Thoracic aorta (tissue), 2 donors: ENCODE measurements around the gene NDUFAF8. TPM values are rescaled to one million over a fixed set of nuclear protein-coding genes. Genes with fewer than 3 reads are reported as not detected.

Experiments used
- ATAC-seq: fragments of 150-250 bp; one replicate; pipeline ENCODE4 v1.8.0; 2017; ENCODE audit warnings: low read depth; ENCODE audit not compliant: insufficient number of reproducible peaks, low FRiP score
- DNase-seq: peaks from one replicate; pipeline ENCODE4 v3.0.0-alpha.2; 2020; ENCODE audit warnings: low spot score
- H3K27ac ChIP-seq, 2 donors: fragments of 200-600 bp; sonication (generic); 1 replicate in 1 of 2; 2 replicates in 1 of 2; pipeline ENCODE4 v1.5.1; 2016; ENCODE audit warnings: mild to moderate bottlenecking in 2 of 2, moderate library complexity in 2 of 2
- H3K27me3 ChIP-seq: fragments of 200-600 bp; sonication (generic); replicated peaks from 2 replicates; pipeline ENCODE4 v1.6.0; 2016; ENCODE audit warnings: mild to moderate bottlenecking; ENCODE audit not compliant: insufficient read depth
- H3K36me3 ChIP-seq: fragments of 200-600 bp; sonication (generic); one replicate; pipeline ENCODE4 v1.5.1; 2016
- H3K4me1 ChIP-seq, 2 donors: fragments of 200-600 bp; sonication (generic); 1 replicate in 1 of 2; 2 replicates in 1 of 2; pipeline versions ENCODE4 v1.5.1 to v1.6.0; 2016; ENCODE audit warnings: low read depth in 2 of 2, mild to moderate bottlenecking in 1 of 2; ENCODE audit not compliant: control insufficient read depth in 1 of 2
- H3K4me3 ChIP-seq: fragments of 200-600 bp; sonication (generic); 2 replicates; pipeline ENCODE4 v1.5.1; 2016; ENCODE audit warnings: mild to moderate bottlenecking
- H3K9me3 ChIP-seq: fragments of 200-600 bp; sonication (generic); 2 replicates; pipeline ENCODE4 v1.5.1; 2016
- CTCF ChIP-seq: fragments of 200-600 bp; sonication (generic); IDR thresholded peaks from one replicate; pipeline ENCODE4 v1.5.1; 2019; ENCODE audit warnings: antibody characterized with exemption
- total RNA-seq, 2 donors: library from RNA; depleted of rRNA; stranded (reverse); fragments of >200 nt; gene quantifications; one replicate each; pipeline versions ENCODE4 v1.1.0 to v1.2.3, GENCODE V29; 2016

NDUFAF8 gene
- total RNA-seq, 2 donors from 2014 or later, result 17.8 to 19.5 TPM

DNA sequence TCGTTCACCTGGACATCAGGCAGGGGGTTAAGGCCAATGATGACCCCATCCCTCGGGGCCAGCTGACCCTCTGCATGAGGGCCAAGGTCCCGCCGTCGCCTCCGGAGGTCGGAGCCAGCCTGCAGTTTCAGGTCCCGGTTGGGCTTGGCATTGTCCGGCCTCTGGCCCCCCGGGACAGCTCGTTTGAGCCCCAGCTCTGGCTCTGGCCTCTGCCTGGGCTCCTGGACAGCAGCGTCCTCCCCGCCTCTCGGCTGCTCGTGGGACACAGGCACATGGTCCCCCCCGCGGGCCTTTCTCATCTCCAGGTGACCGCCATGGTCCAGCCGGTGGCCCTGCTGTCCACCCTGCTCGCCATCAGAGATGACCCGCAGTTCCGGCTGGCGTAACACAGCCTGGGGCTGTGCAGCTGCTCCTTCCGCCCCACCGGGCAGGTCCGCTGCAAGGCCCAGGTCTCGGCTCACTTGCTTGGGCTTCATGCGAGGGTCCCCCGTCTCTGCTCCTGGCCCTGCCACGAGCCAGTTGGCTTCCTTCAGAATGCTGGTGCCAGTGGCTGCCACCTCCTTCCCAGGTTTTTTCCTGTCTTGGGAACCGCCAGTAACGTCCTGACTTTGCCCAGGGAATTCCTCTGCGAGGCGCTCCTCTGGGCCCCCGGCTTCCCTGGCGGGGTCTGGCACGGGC, 6.7 kb downstream of the NDUFAF8 start:
- H3K4me3 ChIP-seq, result no peak overlapping the region
- H3K36me3 ChIP-seq, result peaks cover 7% of the 10 kb centered on the region
- TF ChIP-seq CTCF, result no peak
- no peak overlapping the region for H3K27ac ChIP-seq
- ATAC-seq, result no peak
- H3K27me3 ChIP-seq, result no peaks in the 10 kb centered on the region
- H3K9me3 ChIP-seq, result no peaks in the 10 kb centered on the region
- peaks cover 0 to under 1% of the 10 kb centered on the region in 2 donors for H3K4me1 ChIP-seq
- DNase-seq, result no peak

DNA sequence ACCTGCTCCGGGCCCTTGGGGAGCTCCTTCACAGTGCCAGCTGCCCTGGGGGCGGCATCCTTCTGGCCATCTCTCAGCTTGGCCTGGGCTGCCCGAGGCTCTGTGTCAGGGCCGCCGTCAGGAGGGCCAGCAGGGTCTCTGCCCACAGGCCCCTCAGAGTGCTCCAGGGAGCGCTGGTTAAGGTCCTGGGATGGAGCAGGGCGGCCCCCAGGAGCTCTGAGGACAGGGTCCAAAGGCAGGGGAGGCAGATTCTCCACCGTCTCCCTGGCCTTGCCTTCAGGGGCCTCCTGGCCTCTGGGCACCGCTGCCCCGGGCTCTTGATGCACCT, 7.2 kb downstream of the NDUFAF8 start:
- Histone ChIP-seq H3K4me3 (no peak overlapping the region), H3K27ac (no peak overlapping the region), H3K27me3 (no peaks in the 10 kb centered on the region), H3K36me3 (peaks cover 11% of the 10 kb centered on the region), H3K4me1 (no peaks in the 10 kb centered on the region), H3K9me3 (no peaks in the 10 kb centered on the region)
- ATAC-seq (no peak), DNase-seq (no peak)
- TF ChIP-seq CTCF, result no peak

GRCh38 chr17:81246679-81247338, 7.7 kb downstream of the NDUFAF8 start:
- Histone ChIP-seq H3K36me3 (peaks cover 13% of the 10 kb centered on the region), H3K27me3 (no peaks in the 10 kb centered on the region), H3K4me3 (no peak overlapping the region), H3K4me1 (no peaks in the 10 kb centered on the region), H3K27ac (no peak overlapping the region), H3K9me3 (no peaks in the 10 kb centered on the region)
- no peak for TF ChIP-seq CTCF
- ATAC-seq (no peak), DNase-seq (no peak)

DNA sequence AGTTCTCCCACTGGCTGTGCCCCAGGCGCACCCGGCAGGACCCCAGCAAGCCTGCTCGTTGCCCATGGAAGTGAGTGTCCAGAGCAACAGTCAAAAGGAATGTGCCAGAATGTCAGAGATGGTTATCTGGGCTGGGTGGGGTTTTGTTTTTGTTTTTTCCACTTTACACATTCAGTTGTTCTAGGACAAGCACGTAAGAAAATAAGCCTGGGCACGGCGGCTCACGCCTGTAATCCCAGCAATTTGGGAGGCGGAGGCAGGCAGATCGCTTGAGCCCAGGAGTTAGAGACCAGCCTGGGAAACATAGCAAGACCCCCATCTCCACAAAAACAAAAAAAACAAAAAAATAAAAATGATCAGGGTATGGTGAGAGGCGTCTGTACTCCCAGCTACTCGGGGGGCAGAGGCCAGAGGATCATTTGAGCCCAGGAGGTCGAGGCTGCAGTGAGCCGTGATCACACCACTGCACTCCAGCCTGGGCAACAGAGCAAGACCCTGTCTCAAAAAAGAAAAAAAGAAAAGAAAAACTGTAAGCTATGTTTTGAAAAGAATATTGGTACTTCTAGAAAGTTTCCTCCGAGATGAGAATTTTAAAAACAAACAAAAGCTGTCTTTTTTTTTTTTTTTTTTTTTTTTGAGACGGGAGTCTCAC, 8.3 kb downstream of the NDUFAF8 start:
- H3K27me3 ChIP-seq, result no peaks in the 10 kb centered on the region
- H3K27ac ChIP-seq, result no peak overlapping the region
- peaks cover 18% of the 10 kb centered on the region for H3K36me3 ChIP-seq
- no peaks in the 10 kb centered on the region for H3K4me1 ChIP-seq
- TF ChIP-seq CTCF, result no peak
- ATAC-seq, result no peak
- no peak for DNase-seq
- no peaks in the 10 kb centered on the region for H3K9me3 ChIP-seq
- H3K4me3 ChIP-seq, result no peak overlapping the region

GRCh38 chr17:81248649-81249048, 9.5 kb downstream of the NDUFAF8 start:
- no peak for TF ChIP-seq CTCF
- Histone ChIP-seq H3K4me3 (no peak overlapping the region), H3K27me3 (no peaks in the 10 kb centered on the region), H3K36me3 (peaks cover 20% of the 10 kb centered on the region), H3K9me3 (no peaks in the 10 kb centered on the region), H3K4me1 (peaks cover 0 to 4% of the 10 kb centered on the region in 2 donors), H3K27ac (no peak overlapping the region)
- DNase-seq (no peak), ATAC-seq (no peak)
